HEK293 (cell line): Measurements from ENCODE around the gene LUC7L.

Experiments used
- CTCF ChIA-PET: fragments of 350-600 bp; formaldehyde crosslinking; extraction: SDS; loops from one replicate; lab custom pipeline; 2021; ENCODE audit warnings: antibody characterized with exemption; lab: Yijun Ruan, JAX
- POLR2A ChIA-PET: fragments of 300-600 bp; formaldehyde crosslinking; extraction: SDS; loops from one replicate; lab custom pipeline; 2020; ENCODE audit warnings: antibody characterized with exemption, inconsistent platforms; lab: Yijun Ruan, JAX
- H3K27ac ChIP-seq: fragments of 200-500 bp; sonication (Bioruptor generic); 2 replicates; pipeline ENCODE4 v1.5.1; 2014; ENCODE audit warnings: low read depth, low read length, control low read depth, inconsistent platforms; ENCODE audit errors: extremely low read depth
- H3K36me3 ChIP-seq, 2 experiments: fragments of 200-500 bp in 1 of 2; sonication (Bioruptor generic) in 1 of 2; 1 replicate in 1 of 2; 2 replicates in 1 of 2; pipeline ENCODE4 v1.5.1; 2014 to 2017; ENCODE audit warnings: inconsistent platforms in 2 of 2, low read length in 2 of 2; ENCODE audit not compliant: control insufficient read depth in 2 of 2, insufficient read depth in 1 of 2
- H3K4me1 ChIP-seq: fragments of 200-500 bp; sonication (Bioruptor generic); 2 replicates; pipeline ENCODE4 v1.5.1; 2014; ENCODE audit warnings: mild to moderate bottlenecking, low read length, inconsistent platforms; ENCODE audit not compliant: control insufficient read depth, insufficient read depth
- H3K4me3 ChIP-seq: 2 replicates; pipeline ENCODE4 v1.5.1; 2011; ENCODE audit warnings: low read depth, mild to moderate bottlenecking, control low read depth, low read length, moderate library complexity
- H3K9me3 ChIP-seq: fragments of 200-500 bp; sonication (Bioruptor generic); 2 replicates; pipeline ENCODE4 v1.5.1; 2014; ENCODE audit warnings: low read depth, low read length, inconsistent platforms; ENCODE audit not compliant: control insufficient read depth, insufficient read depth
- GLIS2 ChIP-seq: fragments of 450-650 bp; formaldehyde crosslinking; IDR thresholded peaks from 2 replicates; pipeline ENCODE4 v1.5.1; 2016; ENCODE audit warnings: missing biosample characterization, missing genetic modification characterization
- PRDM1 ChIP-seq: fragments of 450-650 bp; formaldehyde crosslinking; IDR thresholded peaks from 2 replicates; pipeline ENCODE4; 2016; ENCODE audit warnings: missing biosample characterization, missing genetic modification characterization
- SCRT2 ChIP-seq: fragments of 450-650 bp; formaldehyde crosslinking; IDR thresholded peaks from 2 replicates; pipeline ENCODE4 v1.5.1; 2016; ENCODE audit warnings: missing biosample characterization, missing genetic modification characterization
- ZBTB11 ChIP-seq: fragments of 450-650 bp; formaldehyde crosslinking; conservative IDR thresholded peaks from 2 replicates; pipeline ENCODE4 v1.5.1; 2016; ENCODE audit warnings: low read depth, missing biosample characterization, missing genetic modification characterization
- ZFHX2 ChIP-seq: fragments of 450-650 bp; formaldehyde crosslinking; conservative IDR thresholded peaks from 2 replicates; pipeline ENCODE4 v1.5.1; 2016; ENCODE audit warnings: missing biosample characterization, missing genetic modification characterization
- ZNF114 ChIP-seq: fragments of 450-650 bp; formaldehyde crosslinking; IDR thresholded peaks from 2 replicates; pipeline ENCODE4 v1.5.0; 2017; ENCODE audit warnings: missing biosample characterization, missing genetic modification characterization
- ZNF280C ChIP-seq: fragments of 450-650 bp; formaldehyde crosslinking; IDR thresholded peaks from 2 replicates; pipeline ENCODE4 v1.5.1; 2016; ENCODE audit warnings: missing biosample characterization, missing genetic modification characterization
- ZNF639 ChIP-seq: fragments of 450-650 bp; formaldehyde crosslinking; IDR thresholded peaks from 2 replicates; pipeline ENCODE4 v1.5.1; 2016; ENCODE audit warnings: missing biosample characterization, missing genetic modification characterization
- ZNF747 ChIP-seq: fragments of 450-650 bp; formaldehyde crosslinking; IDR thresholded peaks from 2 replicates; pipeline ENCODE4 v1.5.1; 2016; ENCODE audit warnings: missing biosample characterization, missing genetic modification characterization

LUC7L gene

GRCh38 chr16:266258-267164 lies 37.3 kb upstream of the LUC7L start:
- ChIA-PET POLR2A (no interaction called here), CTCF (interaction anchor here (0.5 to 1.0 kb wide), 2 partner anchors 28 to 95 kb away, joined by 3 to 5 read pairs; no protein-coding TSS in a partner anchor)
- Histone ChIP-seq H3K4me3 (no peak overlapping the region), H3K36me3 (peaks cover 0 to 29% of the 10 kb centered on the region in 2 experiments; a peak in 1 of 3 replicates), H3K27ac (no peak overlapping the region), H3K4me1 (no peaks in the 10 kb centered on the region), H3K9me3 (no peaks in the 10 kb centered on the region)
- TF ChIP-seq GLIS2 (tag by site-specific recombination): 0 out of 2 replicates have a peak, but pooled peaks have one; percentile 35
- TF ChIP-seq SCRT2: 0 out of 2 replicates have a peak, but pooled peaks have one; percentile 14
- TF ChIP-seq ZNF639 (tag by site-specific recombination): no peak

GRCh38 chr16:265711-266110 lies 36.5 kb upstream of the LUC7L start:
- H3K27ac ChIP-seq: no peak overlapping the region
- peak; percentile 33; the same call in 1 of the 2 replicates for TF ChIP-seq ZFHX2
- TF ChIP-seq ZNF747 (tag by site-specific recombination): no peak
- TF ChIP-seq, all 188 proteins: peak for 1
- no peaks in the 10 kb centered on the region for H3K9me3 ChIP-seq
- CTCF ChIA-PET: interaction anchor here (0.5 to 1.0 kb wide), 2 partner anchors 27 to 96 kb away, joined by 3 to 5 read pairs; no protein-coding TSS in a partner anchor
- H3K36me3 ChIP-seq: peaks cover 0 to 37% of the 10 kb centered on the region in 2 experiments; a peak in 1 of 3 replicates
- H3K4me1 ChIP-seq: no peaks in the 10 kb centered on the region
- no peak overlapping the region for H3K4me3 ChIP-seq
- POLR2A ChIA-PET: no interaction called here

GRCh38 chr16:265002-265529 lies 35.8 kb upstream of the LUC7L start:
- Histone ChIP-seq H3K9me3 (no peaks in the 10 kb centered on the region), H3K4me1 (no peaks in the 10 kb centered on the region), H3K27ac (no peak overlapping the region), H3K36me3 (peaks cover 0 to 42% of the 10 kb centered on the region in 2 experiments; a peak in 1 of 3 replicates), H3K4me3 (no peak overlapping the region)
- POLR2A ChIA-PET: interaction anchor here (1.1 kb wide), 1 partner anchor 30 kb away, joined by 4 read pairs; the partner anchor contains the start of gene FAM234A
- CTCF ChIA-PET: interaction anchor here (1.0 kb wide), 1 partner anchor 96 kb away, joined by 5 read pairs; no protein-coding TSS in a partner anchor
- TF ChIP-seq ZNF280C (tag by site-specific recombination) (no peak), ZBTB11 (no peak), ZNF114 (tag by site-specific recombination) (no peak), PRDM1 (tag by site-specific recombination) (no peak)
